KBM-7 (cell line): Measurements from ENCODE around the gene KRT33B.

Source experiments
- DNase-seq: peaks from one replicate; pipeline ENCODE4 v3.0.0-alpha.2; 2015
- in situ Hi-C: fragments of 300-500 bp; cut with MboI; formaldehyde crosslinking; loops from 2 replicates; pipeline ENCODE4 v1.14.3; 2020; ENCODE audit warnings: low sequenced_read_pairs, low pct_unique_long_range_greater_than_20kb, mixed read lengths

KRT33B gene

GRCh38 chr17:41369713-41370112, at the start of gene KRT33B:
Gene KRT33B (minus strand): TSS chr17:41369813. CDS start chr17:41369750, 63 bp downstream.
- no peak for DNase-seq

DNA sequence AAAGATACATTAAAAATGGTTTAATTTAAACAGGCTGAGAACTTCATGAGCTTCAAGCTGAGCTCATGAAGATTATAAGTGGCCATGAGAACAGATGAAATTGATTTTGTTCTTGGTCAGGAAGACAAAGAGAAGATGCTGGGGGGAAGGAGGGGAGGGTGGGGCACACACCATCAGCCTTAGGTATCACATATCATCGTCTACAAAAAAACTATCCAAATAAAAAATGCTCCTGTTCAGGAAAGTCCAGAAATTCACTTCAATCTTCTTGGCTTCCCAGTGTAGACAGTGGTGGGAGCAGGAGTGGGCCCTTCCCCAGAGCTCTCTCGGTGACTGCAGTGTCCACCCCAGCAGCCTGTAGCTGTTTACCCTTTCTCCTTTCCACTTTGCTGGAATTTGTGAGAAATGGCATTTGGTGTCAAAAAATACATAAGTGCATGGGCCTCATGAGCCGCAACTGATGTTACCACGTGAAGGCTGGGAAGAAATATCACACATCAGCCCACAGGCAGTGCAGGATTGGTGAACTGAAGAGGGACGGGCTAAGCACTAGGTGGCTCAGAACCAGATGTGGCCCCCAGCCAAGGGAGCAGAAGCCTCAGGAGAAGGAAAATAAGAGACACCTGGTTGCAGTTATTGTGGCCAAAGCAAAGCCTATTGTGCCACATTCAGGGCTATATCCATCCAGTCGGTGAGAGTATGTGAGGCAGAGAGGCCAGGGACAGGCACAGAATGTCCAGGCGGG, 48.7 kb upstream of the KRT33B start:
- in situ Hi-C loops: no loop called here

More at GRCh38 chr17:41369713-41370112, at the start of gene KRT33B:
- in situ Hi-C loops: no loop called here

GRCh38 chr17:41417576-41418015, 48.0 kb upstream of the KRT33B start:
- in situ Hi-C loops: no loop called here
- DNase-seq: peak; percentile 1

More for the DNA sequence above, 48.7 kb upstream of the KRT33B start:
- no peak for DNase-seq

- in situ Hi-C loops: no loop called here
- no peak for DNase-seq
Measured at GRCh38 chr17:41417127-41417526, 47.5 kb upstream of the KRT33B start.

DNA sequence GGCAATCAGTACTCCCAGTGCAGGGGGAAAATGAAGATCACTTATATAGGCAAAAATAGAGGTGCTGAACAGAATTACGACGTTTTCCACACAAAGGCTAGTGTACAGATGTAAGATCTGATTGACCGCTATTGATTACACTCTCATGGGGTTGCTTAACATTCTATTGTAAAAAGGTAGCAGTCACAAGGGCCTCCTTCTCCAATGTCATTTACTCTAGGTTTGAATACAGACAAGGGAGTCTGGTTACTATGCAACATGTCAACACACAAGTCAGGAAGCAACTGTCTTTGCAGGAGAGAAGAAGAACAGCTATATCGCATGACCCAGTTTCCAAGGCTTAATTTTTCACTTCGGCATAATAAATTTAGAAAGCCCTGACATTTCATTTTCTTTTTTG, 46.9 kb upstream of the KRT33B start:
- in situ Hi-C loops: no loop called here
- no peak for DNase-seq

- in situ Hi-C loops: no loop called here
- no peak for DNase-seq
Measured at GRCh38 chr17:41415833-41416335, 46.3 kb upstream of the KRT33B start.

GRCh38 chr17:41415411-41415810, 45.8 kb upstream of the KRT33B start:
- in situ Hi-C loops: no loop called here

GRCh38 chr17:41413982-41414381, 44.4 kb upstream of the KRT33B start:
- in situ Hi-C loops: no loop called here
- no peak for DNase-seq

More at GRCh38 chr17:41415411-41415810, 45.8 kb upstream of the KRT33B start:
- DNase-seq: no peak

- DNase-seq: no peak
Measured at GRCh38 chr17:41413353-41413957, 43.8 kb upstream of the KRT33B start.

DNA sequence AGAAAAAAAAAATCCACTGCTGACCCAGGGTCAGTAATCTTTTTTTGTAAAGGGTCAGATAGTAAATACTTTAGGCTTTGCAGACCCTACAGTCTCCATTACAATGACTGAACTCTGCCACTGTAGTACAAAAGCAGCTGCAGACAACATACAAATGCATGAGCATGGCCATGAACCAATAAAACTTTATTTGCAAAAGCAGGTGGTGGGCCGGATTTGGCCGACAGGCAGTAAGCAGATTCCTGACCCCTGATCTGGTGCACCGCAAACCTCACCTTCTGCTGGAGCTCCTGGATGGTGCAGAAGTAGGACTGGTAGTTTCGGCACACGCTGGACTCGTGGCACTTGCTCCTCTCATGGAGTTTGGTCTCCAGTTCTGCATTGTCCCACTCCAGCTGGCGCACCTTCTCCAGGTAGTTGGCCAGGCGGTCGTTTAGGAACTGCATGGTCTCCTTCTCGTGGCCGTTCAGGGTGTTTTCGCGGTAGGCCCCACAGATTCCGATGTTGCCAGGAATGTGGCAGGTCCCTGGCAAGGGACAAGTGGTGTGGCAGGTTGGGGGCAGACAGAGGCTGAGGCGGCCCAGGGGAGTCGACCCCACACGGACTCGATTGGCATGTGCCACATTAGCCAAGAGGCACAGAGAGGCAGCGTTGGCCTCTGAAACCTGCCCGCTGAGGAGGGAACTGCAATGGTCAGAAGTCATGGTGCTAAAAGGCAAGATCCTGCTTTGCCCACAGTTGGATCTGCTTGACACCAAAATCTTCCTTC, 41.6 kb upstream of the KRT33B start:
- in situ Hi-C loops: no loop called here
- no peak for DNase-seq

More at GRCh38 chr17:41413353-41413957, 43.8 kb upstream of the KRT33B start:
- in situ Hi-C loops: no loop called here

GRCh38 chr17:41407226-41407625, 37.6 kb upstream of the KRT33B start:
- in situ Hi-C loops: no loop called here

DNA sequence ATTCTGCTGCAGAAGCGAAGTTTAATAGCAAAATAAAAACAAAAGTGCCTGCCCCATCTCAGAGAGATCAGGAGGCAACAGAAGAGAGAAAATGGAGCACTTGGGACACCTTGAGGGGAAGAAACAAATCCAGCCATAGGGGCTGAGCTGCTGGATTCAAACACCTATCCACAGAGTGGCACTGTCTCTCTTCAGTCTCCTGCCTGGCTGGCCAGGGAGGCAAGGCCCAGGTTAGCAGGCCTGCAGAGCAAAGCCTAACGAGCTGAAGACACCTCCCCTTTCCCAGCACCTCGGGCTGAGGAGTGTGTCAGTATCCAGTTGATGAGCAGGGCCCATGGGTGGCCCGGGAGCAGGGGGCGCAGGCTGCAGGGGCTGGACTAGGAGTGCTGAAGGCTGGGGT, 36.6 kb upstream of the KRT33B start:
- in situ Hi-C loops: no loop called here
- DNase-seq: no peak

More at GRCh38 chr17:41407226-41407625, 37.6 kb upstream of the KRT33B start:
- no peak for DNase-seq

GRCh38 chr17:41404024-41404671, 34.5 kb upstream of the KRT33B start:
- DNase-seq: no peak
- in situ Hi-C loops: no loop called here

DNA sequence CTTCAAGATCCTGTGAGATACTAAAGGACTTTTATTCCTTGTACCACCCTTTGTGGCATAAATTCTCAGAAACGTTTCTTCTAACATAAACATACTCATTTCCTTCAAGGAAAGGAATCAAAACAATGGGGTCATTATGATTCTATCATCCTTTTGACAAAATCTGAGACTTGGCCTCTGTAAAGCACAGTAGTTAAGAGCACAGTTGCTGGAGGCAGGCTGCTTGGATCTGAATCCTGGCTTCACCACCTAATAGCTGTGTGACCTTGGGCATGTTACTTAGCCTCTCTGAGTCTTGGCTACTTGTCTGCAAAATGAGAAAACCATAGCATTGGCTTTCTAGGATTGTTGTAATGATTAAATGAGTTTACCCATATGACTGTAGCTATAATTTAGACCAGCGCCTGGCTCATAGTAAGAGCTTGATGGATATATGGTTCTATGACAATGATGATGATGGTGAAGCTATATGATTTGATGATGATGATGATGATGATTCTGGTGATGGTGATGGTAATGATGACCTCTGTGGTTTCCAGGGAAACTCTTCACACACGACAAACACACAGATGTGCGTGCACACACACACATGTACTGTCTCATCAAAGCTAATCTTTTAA, 33.9 kb upstream of the KRT33B start:
- in situ Hi-C loops: no loop called here

DNA sequence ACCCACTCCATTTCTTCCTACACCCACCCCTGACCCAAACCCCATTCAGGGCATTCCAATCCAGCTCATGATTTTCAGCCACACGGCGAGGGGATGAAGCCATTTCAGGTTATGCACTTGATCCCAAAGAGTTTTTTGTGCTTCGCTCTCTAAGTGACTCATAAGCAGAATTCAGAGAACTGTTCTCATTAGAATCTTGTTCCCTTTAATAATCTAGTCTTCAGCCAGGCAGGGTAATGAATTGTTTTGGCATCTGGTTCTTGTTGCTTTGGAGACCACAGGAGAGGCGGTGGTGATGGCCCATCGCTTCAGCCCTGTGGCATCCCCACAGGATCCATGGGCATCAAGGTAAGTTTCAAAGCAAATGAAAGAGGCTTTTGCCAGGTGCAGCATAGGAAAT, 32.5 kb upstream of the KRT33B start:
- in situ Hi-C loops: no loop called here
- DNase-seq: no peak

More for the DNA sequence above, 33.9 kb upstream of the KRT33B start:
- DNase-seq: no peak

- in situ Hi-C loops: no loop called here
- DNase-seq: no peak
Measured at GRCh38 chr17:41396996-41397660, 27.5 kb upstream of the KRT33B start, which contains the start of gene KRT31. Gene KRT31 (minus strand): TSS chr17:41397608. CDS start chr17:41397539, 69 bp downstream.

- DNase-seq: no peak
- in situ Hi-C loops: no loop called here
Measured at GRCh38 chr17:41396340-41396739, 26.7 kb upstream of the KRT33B start.

DNA sequence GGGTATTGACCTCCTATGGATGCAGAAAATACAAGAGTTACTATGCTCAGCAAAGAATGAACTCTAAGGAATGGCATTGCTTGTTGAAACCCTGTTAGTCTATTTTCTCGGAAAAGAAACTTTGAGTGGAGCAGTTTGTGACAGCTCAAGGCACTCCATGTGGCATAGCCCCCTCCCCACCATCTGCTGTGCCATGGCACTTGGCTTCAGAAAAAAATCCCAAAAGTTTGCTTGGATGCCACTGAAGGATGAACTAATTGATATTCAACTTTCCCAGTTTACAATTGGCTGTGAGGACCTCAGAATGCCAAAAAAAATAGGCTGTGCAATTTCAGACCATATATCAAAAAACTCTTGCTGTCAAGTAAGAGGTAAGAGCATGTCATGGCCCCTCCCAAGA, 26.0 kb upstream of the KRT33B start:
- in situ Hi-C loops: no loop called here
- DNase-seq: no peak
